Measurements from ENCODE around the gene EPB41L4B.

EPB41L4B gene

DNA sequence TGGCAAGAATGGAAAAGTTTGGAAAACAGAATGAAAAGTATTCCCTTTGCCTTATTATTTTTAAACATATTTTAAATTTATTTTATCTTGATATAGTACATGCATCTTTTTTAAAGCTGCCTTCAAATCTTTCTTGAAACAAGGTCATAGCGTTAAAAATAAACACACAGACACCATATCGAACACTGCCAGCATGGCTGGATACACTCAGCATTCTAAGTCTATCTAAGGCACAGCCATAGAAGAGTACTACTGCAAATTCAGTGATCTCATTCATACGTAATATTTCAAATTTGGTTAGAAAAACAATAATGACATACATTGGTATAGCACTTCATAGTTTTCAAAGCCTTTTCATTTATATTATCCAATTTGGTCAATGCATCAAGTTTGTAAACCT is 57.5 kb downstream of the EPB41L4B start:
- no peaks in the 10 kb centered on the region for H3K36me3 ChIP-seq (ENCODE audit: control insufficient read depth, insufficient read depth, low read length)
- H3K9me3 ChIP-seq (ENCODE audit: control insufficient read depth, insufficient read depth, low read length): no peaks in the 10 kb centered on the region
- H3K27me3 ChIP-seq (ENCODE audit: control insufficient read depth, insufficient read depth, low read length): no peaks in the 10 kb centered on the region
- no peak overlapping the region for H3K9ac ChIP-seq (ENCODE audit: low read depth, low read length)
- H3K4me1 ChIP-seq (ENCODE audit: control insufficient read depth, insufficient read depth, low read length): peaks cover 11% of the 10 kb centered on the region
- H3K4me3 ChIP-seq (ENCODE audit: low read depth, low read length): no peak overlapping the region

DNA sequence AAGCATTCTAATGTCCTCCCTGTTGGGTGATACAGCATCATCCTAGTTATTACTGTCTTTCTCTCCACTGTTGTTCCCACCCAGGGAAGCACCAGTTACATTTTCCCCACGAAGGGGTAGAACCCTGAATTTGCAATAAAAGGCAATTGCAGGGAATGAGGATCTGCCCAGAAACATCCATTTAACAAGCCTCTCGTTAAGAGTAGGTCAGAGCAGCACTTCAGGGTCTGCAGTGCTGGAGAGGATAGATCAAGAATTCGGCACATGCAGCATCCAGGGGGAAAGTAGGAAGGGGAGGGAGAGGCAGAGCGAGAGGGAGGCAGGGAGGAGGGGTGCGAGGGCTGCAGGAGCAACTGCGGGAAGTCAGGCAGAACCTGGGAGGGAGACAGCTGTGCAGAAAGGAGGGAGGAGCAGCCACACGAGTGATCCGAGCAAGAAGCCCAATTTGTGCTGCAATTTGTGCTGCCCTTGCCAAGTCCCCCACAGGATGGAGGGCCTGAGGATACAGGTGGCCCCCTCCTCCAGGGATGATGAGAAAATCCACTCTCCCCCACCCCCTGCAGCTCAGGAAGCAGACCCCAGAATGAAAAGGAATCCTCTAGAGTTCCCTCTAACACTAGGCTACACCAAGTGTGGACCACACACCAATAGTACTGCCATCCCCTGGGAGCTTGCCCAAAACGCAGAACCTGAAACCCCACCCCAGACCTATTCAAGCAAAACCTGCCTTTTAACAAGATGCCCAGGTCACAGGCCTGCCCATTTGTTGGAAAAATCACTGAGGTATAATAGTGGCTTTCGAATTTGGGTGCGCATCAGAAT is 62.2 kb downstream of the EPB41L4B start:
- H3K27me3 ChIP-seq (ENCODE audit: control insufficient read depth, insufficient read depth, low read length): no peaks in the 10 kb centered on the region
- no peaks in the 10 kb centered on the region for H3K36me3 ChIP-seq (ENCODE audit: control insufficient read depth, insufficient read depth, low read length)
- H3K4me1 ChIP-seq (ENCODE audit: control insufficient read depth, insufficient read depth, low read length): peaks cover 12% of the 10 kb centered on the region
- no peak overlapping the region for H3K4me3 ChIP-seq (ENCODE audit: low read depth, low read length)
- H3K9ac ChIP-seq (ENCODE audit: low read depth, low read length): peak overlapping the region; percentile 32
- no peaks in the 10 kb centered on the region for H3K9me3 ChIP-seq (ENCODE audit: control insufficient read depth, insufficient read depth, low read length)

DNA sequence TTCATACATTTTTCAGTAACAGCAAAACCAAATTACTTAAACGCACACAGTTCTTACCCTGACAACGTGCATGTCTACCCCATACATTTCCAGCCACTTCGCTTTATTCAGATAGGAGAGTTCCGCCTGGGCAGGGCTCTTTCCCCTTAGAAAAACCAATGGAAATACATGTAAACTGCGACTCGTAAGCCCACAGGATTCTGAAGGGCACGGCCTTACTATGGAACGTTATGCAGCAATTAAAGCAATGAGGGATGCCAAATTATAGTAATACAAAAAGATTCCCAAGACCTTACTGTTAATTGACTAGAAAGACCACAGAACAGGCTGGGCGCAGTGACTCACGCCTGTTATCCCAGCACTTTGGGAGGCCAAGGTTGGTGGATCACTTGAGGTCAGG is 64.5 kb downstream of the EPB41L4B start:
- Histone ChIP-seq H3K36me3 (ENCODE audit: control insufficient read depth, insufficient read depth, low read length) (no peaks in the 10 kb centered on the region), H3K4me3 (ENCODE audit: low read depth, low read length) (no peak overlapping the region), H3K27me3 (ENCODE audit: control insufficient read depth, insufficient read depth, low read length) (no peaks in the 10 kb centered on the region), H3K9ac (ENCODE audit: low read depth, low read length) (no peak overlapping the region), H3K9me3 (ENCODE audit: control insufficient read depth, insufficient read depth, low read length) (no peaks in the 10 kb centered on the region), H3K4me1 (ENCODE audit: control insufficient read depth, insufficient read depth, low read length) (peaks cover 12% of the 10 kb centered on the region)

DNA sequence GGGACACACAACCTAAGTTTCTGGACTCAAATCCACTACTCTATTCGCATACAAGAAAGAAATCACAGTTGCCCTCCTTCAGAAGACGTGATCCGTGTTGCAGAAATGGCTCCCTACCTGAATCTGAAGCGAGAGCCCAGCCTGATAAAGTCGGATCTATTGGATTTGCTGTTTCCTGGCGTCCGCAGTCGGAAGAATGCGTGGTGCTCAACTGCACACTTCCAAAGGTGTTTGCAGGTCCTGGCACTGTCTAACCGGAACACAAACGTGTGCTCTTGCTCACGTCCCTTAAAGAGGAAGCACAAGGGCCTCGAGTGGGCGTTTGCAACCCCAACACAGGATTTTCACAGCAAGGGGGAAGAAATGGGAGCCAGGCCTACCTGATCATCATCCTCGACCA is 65.5 kb downstream of the EPB41L4B start:
- H3K4me1 ChIP-seq (ENCODE audit: control insufficient read depth, insufficient read depth, low read length): peaks cover 12% of the 10 kb centered on the region

DNA sequence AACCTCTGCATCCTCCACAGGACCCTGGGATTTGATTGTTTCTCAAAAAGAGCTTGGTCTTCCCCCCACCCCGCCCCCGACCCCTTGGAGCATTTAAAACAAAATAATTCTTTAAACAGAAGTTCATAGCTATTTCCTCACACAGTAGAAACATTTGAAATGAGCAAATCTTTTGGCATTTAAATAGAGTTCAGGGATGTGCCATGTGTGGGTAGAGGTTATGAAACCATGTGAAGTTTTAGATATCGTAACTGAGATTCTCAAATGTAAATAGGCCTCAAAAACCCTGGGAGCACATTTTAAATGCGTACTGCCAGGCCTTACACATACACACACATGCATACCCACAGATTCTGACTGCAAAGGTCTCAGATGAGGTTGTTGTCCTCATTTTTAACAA is 66.5 kb downstream of the EPB41L4B start:
- H3K36me3 ChIP-seq (ENCODE audit: control insufficient read depth, insufficient read depth, low read length): no peaks in the 10 kb centered on the region
- no peaks in the 10 kb centered on the region for H3K9me3 ChIP-seq (ENCODE audit: control insufficient read depth, insufficient read depth, low read length)
- H3K27me3 ChIP-seq (ENCODE audit: control insufficient read depth, insufficient read depth, low read length): no peaks in the 10 kb centered on the region
- no peak overlapping the region for H3K9ac ChIP-seq (ENCODE audit: low read depth, low read length)
- no peak overlapping the region for H3K4me3 ChIP-seq (ENCODE audit: low read depth, low read length)
- peaks cover 8% of the 10 kb centered on the region for H3K4me1 ChIP-seq (ENCODE audit: control insufficient read depth, insufficient read depth, low read length)

More for the DNA sequence above, 65.5 kb downstream of the EPB41L4B start:
- Histone ChIP-seq H3K27me3 (ENCODE audit: control insufficient read depth, insufficient read depth, low read length) (no peaks in the 10 kb centered on the region), H3K36me3 (ENCODE audit: control insufficient read depth, insufficient read depth, low read length) (no peaks in the 10 kb centered on the region), H3K4me3 (ENCODE audit: low read depth, low read length) (no peak overlapping the region), H3K9me3 (ENCODE audit: control insufficient read depth, insufficient read depth, low read length) (no peaks in the 10 kb centered on the region), H3K9ac (ENCODE audit: low read depth, low read length) (no peak overlapping the region)

DNA sequence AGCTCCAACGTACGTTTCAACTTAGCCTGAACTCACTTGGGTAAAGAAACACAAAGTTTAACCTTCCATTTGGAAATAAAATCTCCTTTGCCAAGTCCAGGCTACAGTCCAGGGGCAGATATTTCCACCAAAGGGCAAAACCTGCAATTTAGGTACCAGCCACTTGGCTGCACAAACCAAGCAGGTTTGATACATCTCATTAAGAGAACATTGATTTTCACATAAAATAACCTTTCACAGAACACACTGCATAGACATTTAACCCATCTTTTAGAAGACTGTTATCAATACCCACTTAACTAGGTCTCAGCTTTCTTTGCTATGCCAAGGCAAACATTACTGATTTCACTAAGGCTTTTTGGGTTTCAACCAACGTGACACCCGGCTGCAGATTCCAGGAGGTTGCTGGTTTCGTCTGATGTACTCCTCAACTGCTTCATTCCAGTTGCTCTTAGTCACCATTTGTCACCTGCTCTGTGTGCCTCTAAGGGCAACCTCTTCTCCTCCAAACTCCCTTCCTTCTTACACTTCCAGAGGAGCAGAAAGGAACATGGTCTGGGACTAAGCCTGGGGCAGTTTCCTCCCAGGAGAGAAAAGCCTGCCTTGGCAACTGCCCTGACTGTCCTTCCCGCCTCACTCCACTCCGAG is 67.1 kb downstream of the EPB41L4B start:
- no peak overlapping the region for H3K9ac ChIP-seq (ENCODE audit: low read depth, low read length)
- peaks cover 4% of the 10 kb centered on the region for H3K4me1 ChIP-seq (ENCODE audit: control insufficient read depth, insufficient read depth, low read length)
- no peak overlapping the region for H3K4me3 ChIP-seq (ENCODE audit: low read depth, low read length)
- no peaks in the 10 kb centered on the region for H3K9me3 ChIP-seq (ENCODE audit: control insufficient read depth, insufficient read depth, low read length)
- H3K27me3 ChIP-seq (ENCODE audit: control insufficient read depth, insufficient read depth, low read length): no peaks in the 10 kb centered on the region
- H3K36me3 ChIP-seq (ENCODE audit: control insufficient read depth, insufficient read depth, low read length): no peaks in the 10 kb centered on the region

DNA sequence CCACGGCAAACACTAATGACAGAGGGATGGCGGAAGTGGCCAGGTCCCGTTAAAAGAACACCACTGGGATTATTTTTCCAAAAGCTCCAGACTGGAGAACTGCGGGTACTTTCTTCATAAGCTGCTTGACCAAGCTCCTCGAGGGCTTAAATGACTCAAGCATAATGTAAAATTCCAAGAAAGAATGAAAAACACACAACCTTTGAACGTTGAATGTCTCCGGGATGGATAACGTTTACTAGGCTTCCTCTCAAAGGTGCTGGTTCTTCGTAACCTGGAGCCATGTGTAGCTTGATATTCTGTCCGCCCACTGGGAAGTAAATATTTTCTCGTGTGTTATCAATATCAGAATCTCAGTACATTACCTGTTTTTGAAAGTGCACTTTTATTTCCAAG is 67.6 kb downstream of the EPB41L4B start:
- no peaks in the 10 kb centered on the region for H3K9me3 ChIP-seq (ENCODE audit: control insufficient read depth, insufficient read depth, low read length)
- H3K4me3 ChIP-seq (ENCODE audit: low read depth, low read length): no peak overlapping the region
- no peak overlapping the region for H3K9ac ChIP-seq (ENCODE audit: low read depth, low read length)
- H3K27me3 ChIP-seq (ENCODE audit: control insufficient read depth, insufficient read depth, low read length): no peaks in the 10 kb centered on the region
- H3K36me3 ChIP-seq (ENCODE audit: control insufficient read depth, insufficient read depth, low read length): no peaks in the 10 kb centered on the region
- no peaks in the 10 kb centered on the region for H3K4me1 ChIP-seq (ENCODE audit: control insufficient read depth, insufficient read depth, low read length)

DNA sequence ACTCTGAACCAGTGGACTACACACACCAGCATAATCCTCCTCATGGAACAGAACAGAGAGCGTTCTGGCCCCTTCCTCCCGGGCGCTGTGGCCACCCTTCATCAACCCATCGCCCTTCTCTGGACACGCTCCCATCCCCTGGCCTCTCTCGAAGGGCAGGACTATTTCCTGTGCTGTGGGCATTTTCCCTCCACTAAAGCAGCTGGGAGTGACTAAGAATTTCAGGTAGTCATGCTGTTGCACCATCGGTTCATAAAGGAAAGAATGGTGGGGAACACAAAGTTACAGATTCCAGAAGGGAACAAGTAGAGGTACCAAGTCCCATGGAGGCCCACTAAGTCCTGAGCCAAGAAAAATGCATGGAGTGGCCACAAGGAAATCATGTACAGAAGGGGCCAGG is 68.6 kb downstream of the EPB41L4B start:
- H3K9me3 ChIP-seq (ENCODE audit: control insufficient read depth, insufficient read depth, low read length): no peaks in the 10 kb centered on the region
- no peak overlapping the region for H3K4me3 ChIP-seq (ENCODE audit: low read depth, low read length)
- H3K4me1 ChIP-seq (ENCODE audit: control insufficient read depth, insufficient read depth, low read length): no peaks in the 10 kb centered on the region
- H3K27me3 ChIP-seq (ENCODE audit: control insufficient read depth, insufficient read depth, low read length): no peaks in the 10 kb centered on the region
- no peak overlapping the region for H3K9ac ChIP-seq (ENCODE audit: low read depth, low read length)
- H3K36me3 ChIP-seq (ENCODE audit: control insufficient read depth, insufficient read depth, low read length): no peaks in the 10 kb centered on the region

DNA sequence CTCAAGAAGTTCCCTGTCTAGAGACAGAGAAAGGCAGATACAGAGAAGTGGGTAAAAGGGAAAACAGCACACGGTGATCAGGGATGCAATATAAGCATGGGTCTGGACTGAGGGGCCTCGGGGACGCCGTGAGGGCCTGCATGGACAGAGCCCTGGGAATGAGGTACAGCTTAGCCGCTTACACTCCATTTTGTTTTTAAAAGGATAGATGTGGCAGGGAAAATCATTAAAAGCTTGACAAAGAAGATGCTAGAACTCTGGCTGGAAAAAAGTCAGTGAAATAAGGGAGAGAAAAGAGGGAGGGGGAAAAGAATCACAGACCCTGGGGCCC is 69.1 kb downstream of the EPB41L4B start:
- Histone ChIP-seq H3K9ac (ENCODE audit: low read depth, low read length) (no peak overlapping the region), H3K4me1 (ENCODE audit: control insufficient read depth, insufficient read depth, low read length) (no peaks in the 10 kb centered on the region), H3K36me3 (ENCODE audit: control insufficient read depth, insufficient read depth, low read length) (no peaks in the 10 kb centered on the region), H3K9me3 (ENCODE audit: control insufficient read depth, insufficient read depth, low read length) (no peaks in the 10 kb centered on the region), H3K27me3 (ENCODE audit: control insufficient read depth, insufficient read depth, low read length) (no peaks in the 10 kb centered on the region), H3K4me3 (ENCODE audit: low read depth, low read length) (no peak overlapping the region)

DNA sequence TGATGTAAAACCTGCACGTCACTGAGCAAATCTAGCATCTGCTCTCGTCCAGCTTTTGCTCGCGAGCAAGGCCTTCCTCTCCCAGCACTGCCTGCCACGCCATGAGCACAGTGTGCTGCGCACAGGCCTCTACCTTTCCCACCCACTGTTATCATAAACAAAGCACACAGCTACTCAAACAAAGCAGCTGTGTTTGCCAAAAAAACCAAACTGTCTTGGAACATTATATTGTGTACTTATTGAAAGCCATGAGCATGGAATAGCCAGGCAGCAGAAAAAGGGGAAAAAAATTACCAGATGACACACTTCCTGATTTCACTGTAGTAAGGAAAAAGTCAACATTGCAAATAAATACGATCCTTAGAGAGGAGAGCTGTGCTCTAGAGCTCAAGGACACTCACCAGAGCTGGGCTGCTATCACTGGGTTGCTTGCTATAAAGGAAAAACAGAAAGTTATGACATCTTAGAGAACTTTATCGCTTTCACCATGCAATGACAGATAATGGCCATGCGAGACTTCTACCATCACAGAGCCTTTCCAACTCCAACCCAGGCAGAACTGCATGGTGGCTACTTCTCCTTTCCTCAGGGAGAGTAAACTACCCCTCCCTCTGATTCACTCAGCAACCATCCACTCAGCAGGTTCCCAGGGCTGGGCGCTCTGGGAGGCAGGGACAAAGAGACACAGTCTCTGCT is 69.6 kb downstream of the EPB41L4B start:
- Histone ChIP-seq H3K4me1 (ENCODE audit: control insufficient read depth, insufficient read depth, low read length) (no peaks in the 10 kb centered on the region), H3K27me3 (ENCODE audit: control insufficient read depth, insufficient read depth, low read length) (no peaks in the 10 kb centered on the region), H3K9ac (ENCODE audit: low read depth, low read length) (no peak overlapping the region), H3K4me3 (ENCODE audit: low read depth, low read length) (no peak overlapping the region), H3K36me3 (ENCODE audit: control insufficient read depth, insufficient read depth, low read length) (no peaks in the 10 kb centered on the region), H3K9me3 (ENCODE audit: control insufficient read depth, insufficient read depth, low read length) (no peaks in the 10 kb centered on the region)

DNA sequence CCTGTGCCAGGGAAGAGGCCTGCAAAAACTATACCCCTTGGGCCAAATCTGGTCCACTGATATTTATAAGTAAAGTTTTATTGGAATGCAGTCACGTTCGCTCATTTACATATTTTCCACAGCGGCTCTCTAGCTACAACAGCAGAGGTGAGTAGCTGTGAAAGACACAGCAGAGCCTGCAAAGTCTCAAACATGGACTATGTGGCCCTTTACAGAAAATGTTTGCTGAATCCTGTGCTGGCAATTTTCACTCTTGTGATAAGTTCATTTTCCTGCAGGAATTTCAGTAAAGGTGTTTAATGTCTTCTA is 70.1 kb downstream of the EPB41L4B start:
- Histone ChIP-seq H3K9me3 (ENCODE audit: control insufficient read depth, insufficient read depth, low read length) (no peaks in the 10 kb centered on the region), H3K36me3 (ENCODE audit: control insufficient read depth, insufficient read depth, low read length) (no peaks in the 10 kb centered on the region), H3K27me3 (ENCODE audit: control insufficient read depth, insufficient read depth, low read length) (no peaks in the 10 kb centered on the region), H3K4me1 (ENCODE audit: control insufficient read depth, insufficient read depth, low read length) (no peaks in the 10 kb centered on the region), H3K4me3 (ENCODE audit: low read depth, low read length) (no peak overlapping the region), H3K9ac (ENCODE audit: low read depth, low read length) (no peak overlapping the region)

DNA sequence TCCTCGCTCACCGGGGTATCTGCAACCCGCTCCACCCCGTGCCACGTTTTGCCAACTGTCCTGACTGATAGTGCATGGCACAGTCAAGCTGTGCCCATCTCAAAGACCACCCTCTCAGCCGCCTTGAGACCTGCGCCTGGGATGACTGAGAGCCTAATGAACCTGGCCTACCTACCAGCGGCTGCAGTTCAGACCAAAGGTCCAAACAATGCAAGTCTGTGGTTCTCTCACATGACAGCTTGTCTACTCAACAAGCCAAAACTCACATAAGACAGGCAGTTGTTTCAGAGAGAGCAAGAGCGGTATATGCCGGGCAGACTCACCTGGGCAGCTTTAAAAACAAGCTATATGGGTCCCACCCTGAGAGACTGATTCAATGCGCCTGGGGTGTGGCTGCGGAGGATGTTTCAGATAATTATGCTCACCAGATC is 70.5 kb downstream of the EPB41L4B start:
- H3K9ac ChIP-seq (ENCODE audit: low read depth, low read length): no peak overlapping the region
- no peaks in the 10 kb centered on the region for H3K36me3 ChIP-seq (ENCODE audit: control insufficient read depth, insufficient read depth, low read length)

More for the DNA sequence above, 70.5 kb downstream of the EPB41L4B start:
- Histone ChIP-seq H3K9me3 (ENCODE audit: control insufficient read depth, insufficient read depth, low read length) (no peaks in the 10 kb centered on the region), H3K4me1 (ENCODE audit: control insufficient read depth, insufficient read depth, low read length) (no peaks in the 10 kb centered on the region), H3K27me3 (ENCODE audit: control insufficient read depth, insufficient read depth, low read length) (no peaks in the 10 kb centered on the region), H3K4me3 (ENCODE audit: low read depth, low read length) (no peak overlapping the region)
